ENCODE results near the gene OR13C2. TPM values are rescaled to one million over a fixed set of nuclear protein-coding genes. Genes with fewer than 3 reads are reported as not detected.

OR13C2 gene
- polyA plus RNA-seq, 3 donors from 2014 or later, result not detected

- peaks cover 0 to 2% (median 1%) of the 10 kb centered on the region in 6 donors for H3K9me3 Mint-ChIP-seq
These were observed 24.9 kb downstream of the OR13C2 start for GRCh38 chr9:104580562-104580961.

GRCh38 chr9:104577263-104577662 is 28.2 kb downstream of the OR13C2 start:
- no peaks in the 10 kb centered on the region for H3K4me1 Mint-ChIP-seq
- H3K27ac Mint-ChIP-seq, result no peak overlapping the region
- no peak for DNase-seq
- H3K4me3 Mint-ChIP-seq, result no peak overlapping the region
- H3K27me3 Mint-ChIP-seq (ENCODE audit: low read depth in 3 of 3), result peaks cover 0 to 7% (median 0%) of the 10 kb centered on the region in 3 donors
- H3K36me3 Mint-ChIP-seq, result peaks cover 0 to 3% (median 0%) of the 10 kb centered on the region in 3 donors
- peaks cover 1 to 27% (median 10%) of the 10 kb centered on the region in 6 donors for H3K9me3 Mint-ChIP-seq

More at GRCh38 chr9:104580562-104580961, 24.9 kb downstream of the OR13C2 start:
- peaks cover 0 to 7% (median 1%) of the 10 kb centered on the region in 3 donors for H3K27me3 Mint-ChIP-seq (ENCODE audit: low read depth in 3 of 3)
- H3K27ac Mint-ChIP-seq, result no peak overlapping the region
- DNase-seq, result no peak
- no peak overlapping the region for H3K4me3 Mint-ChIP-seq
- H3K4me1 Mint-ChIP-seq, result no peaks in the 10 kb centered on the region
- no peaks in the 10 kb centered on the region for H3K36me3 Mint-ChIP-seq

- Mint-ChIP-seq H3K9me3 (peaks cover 6 to 32% (median 13%) of the 10 kb centered on the region in 6 donors), H3K27ac (no peak overlapping the region), H3K4me3 (no peak overlapping the region), H3K4me1 (no peaks in the 10 kb centered on the region), H3K27me3 (ENCODE audit: low read depth in 3 of 3) (peaks cover 0 to 7% (median 0%) of the 10 kb centered on the region in 3 donors), H3K36me3 (peaks cover 0 to 3% (median 0%) of the 10 kb centered on the region in 3 donors)
- DNase-seq, result no peak
These were observed 30.0 kb downstream of the OR13C2 start for GRCh38 chr9:104575456-104575855.

- Mint-ChIP-seq H3K4me3 (no peak overlapping the region), H3K9me3 (peaks cover 5 to 34% (median 19%) of the 10 kb centered on the region in 6 donors), H3K4me1 (no peaks in the 10 kb centered on the region), H3K36me3 (peaks cover 0 to 6% (median 0%) of the 10 kb centered on the region in 3 donors), H3K27me3 (ENCODE audit: low read depth in 3 of 3) (peaks cover 0 to 3% (median 0%) of the 10 kb centered on the region in 3 donors), H3K27ac (no peak overlapping the region)
- DNase-seq, result no peak
These were observed 32.8 kb downstream of the OR13C2 start for GRCh38 chr9:104572612-104573011.

- Mint-ChIP-seq H3K4me3 (no peak within 1 kb of the TSS), H3K9me3 (peaks cover 5 to 28% (median 20%) of the 10 kb centered on the region in 6 donors), H3K36me3 (peaks cover 0 to 6% (median 0%) of the 10 kb centered on the region in 3 donors), H3K27ac (no peak within 1 kb of the TSS), H3K27me3 (ENCODE audit: low read depth in 3 of 3) (no peaks in the 10 kb centered on the region), H3K4me1 (no peaks in the 10 kb centered on the region)
- DNase-seq, result no peak
These were observed 36.6 kb downstream of the OR13C2 start, which contains the start of gene OR13C8 for GRCh38 chr9:104568868-104569267. Gene OR13C8 (plus strand): TSS chr9:104569168. CDS start chr9:104569168, 0 bp downstream.

- Mint-ChIP-seq H3K27me3 (ENCODE audit: low read depth in 3 of 3) (peaks cover 0 to 1% (median 0%) of the 10 kb centered on the region in 3 donors), H3K36me3 (peaks cover 0 to 3% (median 0%) of the 10 kb centered on the region in 3 donors), H3K27ac (no peak overlapping the region), H3K9me3 (peaks cover 0 to 12% (median 9%) of the 10 kb centered on the region in 6 donors), H3K4me1 (no peaks in the 10 kb centered on the region), H3K4me3 (no peak overlapping the region)
- no peak for DNase-seq
These were observed 41.1 kb downstream of the OR13C2 start for GRCh38 chr9:104564358-104564757.

GRCh38 chr9:104556830-104557634 is 48.4 kb downstream of the OR13C2 start:
- H3K9me3 Mint-ChIP-seq, result peaks cover 6 to 24% (median 17%) of the 10 kb centered on the region in 6 donors
- no peaks in the 10 kb centered on the region for H3K36me3 Mint-ChIP-seq
- no peak for DNase-seq
- H3K27me3 Mint-ChIP-seq (ENCODE audit: low read depth in 3 of 3), result peaks cover 0 to 2% (median 1%) of the 10 kb centered on the region in 3 donors
- no peak overlapping the region for H3K27ac Mint-ChIP-seq
- H3K4me1 Mint-ChIP-seq, result no peaks in the 10 kb centered on the region
- no peak overlapping the region for H3K4me3 Mint-ChIP-seq

- no peaks in the 10 kb centered on the region for H3K4me1 Mint-ChIP-seq
- H3K9me3 Mint-ChIP-seq, result peaks cover 7 to 22% (median 15%) of the 10 kb centered on the region in 6 donors
- peaks cover 0 to 2% (median 1%) of the 10 kb centered on the region in 3 donors for H3K27me3 Mint-ChIP-seq (ENCODE audit: low read depth in 3 of 3)
- no peak overlapping the region for H3K27ac Mint-ChIP-seq
- H3K4me3 Mint-ChIP-seq, result no peak overlapping the region
- no peaks in the 10 kb centered on the region for H3K36me3 Mint-ChIP-seq
- no peak for DNase-seq
These were observed 49.9 kb downstream of the OR13C2 start for GRCh38 chr9:104555521-104555920.

Other genes starting within 250 kb of the OR13C2 start
- not detected for gene OR13F1, start 101.4 kb downstream of the OR13C2 start, polyA plus RNA-seq
- gene OR13C4, start 78.4 kb downstream of the OR13C2 start, polyA plus RNA-seq, result not detected
- gene OR13C3, start 68.8 kb downstream of the OR13C2 start, polyA plus RNA-seq, result not detected
- gene OR13C8, start 36.5 kb downstream of the OR13C2 start, polyA plus RNA-seq, result not detected
- not detected for gene OR13C5, start 6.2 kb downstream of the OR13C2 start, polyA plus RNA-seq
- gene OR13C9, start 12.6 kb upstream of the OR13C2 start, polyA plus RNA-seq, result not detected
- not detected for gene OR13D1, start 88.9 kb upstream of the OR13C2 start, polyA plus RNA-seq
- gene NIPSNAP3A, start 142.1 kb upstream of the OR13C2 start, polyA plus RNA-seq, result 10 to 100 TPM; 28.2 to 58.0 (median 29.2) TPM
- gene NIPSNAP3B, start 158.5 kb upstream of the OR13C2 start, polyA plus RNA-seq, result under 1 TPM in 2 of 3 donors, not detected in 1; 0.45 to 0.98 TPM

All from immature natural killer cell (primary cell).